IPS-15b (cell line): ENCODE results near the gene CTDSPL.

Source experiments
- H3K27me3 ChIP-seq: one replicate; pipeline ENCODE4 v1.6.1; 2013; ENCODE audit warnings: low read length; ENCODE audit not compliant: control insufficient read depth, insufficient read depth
- H3K36me3 ChIP-seq: one replicate; pipeline ENCODE4 v1.6.1; 2013; ENCODE audit warnings: low read length; ENCODE audit not compliant: control insufficient read depth, insufficient read depth
- H3K4me1 ChIP-seq: one replicate; pipeline ENCODE4 v1.6.1; 2013; ENCODE audit warnings: mild to moderate bottlenecking, low read length; ENCODE audit not compliant: control insufficient read depth, insufficient read depth
- H3K4me3 ChIP-seq: one replicate; pipeline ENCODE4 v1.5.1; 2013; ENCODE audit warnings: low read depth, low read length
- H3K9ac ChIP-seq: one replicate; pipeline ENCODE4 v1.6.1; 2013; ENCODE audit warnings: low read depth, mild to moderate bottlenecking, low read length
- H3K9me3 ChIP-seq: one replicate; pipeline ENCODE4 v1.6.1; 2013; ENCODE audit warnings: mild to moderate bottlenecking, low read length; ENCODE audit not compliant: control insufficient read depth, insufficient read depth

CTDSPL gene

DNA sequence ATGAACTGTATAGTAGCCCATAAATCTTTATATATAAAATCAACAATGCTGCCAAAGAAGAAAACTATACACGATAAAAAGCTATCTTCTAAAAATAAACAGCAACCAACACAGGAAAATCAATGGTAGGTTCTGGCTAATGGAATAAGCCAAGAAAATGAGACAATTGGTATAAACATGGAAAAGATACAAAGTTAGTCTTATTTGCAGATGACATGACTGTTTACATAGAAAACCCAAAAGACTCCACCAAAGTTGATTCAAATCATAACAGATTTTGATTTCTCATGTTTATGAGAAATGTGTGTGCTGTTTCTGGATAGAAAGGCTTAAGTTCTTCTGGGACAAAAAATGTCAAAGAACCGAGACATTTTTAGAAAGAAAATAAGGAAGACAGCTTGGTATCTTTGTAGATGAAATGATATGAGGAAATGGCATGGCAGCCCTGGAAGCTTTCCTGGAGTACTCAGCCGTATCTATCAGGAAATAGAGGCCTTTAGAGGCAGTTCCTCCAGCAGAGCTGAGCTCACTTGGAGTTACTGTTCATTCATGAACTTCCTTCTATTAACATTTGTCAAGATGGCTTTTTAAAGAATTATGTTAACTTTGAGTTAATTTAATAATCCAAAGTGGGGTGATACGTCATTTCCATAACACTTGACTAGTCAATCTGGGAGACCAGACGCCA is 92.2 kb downstream of the CTDSPL start:
- Histone ChIP-seq H3K36me3 (peaks cover 5% of the 10 kb centered on the region), H3K9ac (no peak overlapping the region), H3K9me3 (no peaks in the 10 kb centered on the region), H3K4me1 (peaks cover 4% of the 10 kb centered on the region), H3K27me3 (no peaks in the 10 kb centered on the region), H3K4me3 (no peak overlapping the region)

DNA sequence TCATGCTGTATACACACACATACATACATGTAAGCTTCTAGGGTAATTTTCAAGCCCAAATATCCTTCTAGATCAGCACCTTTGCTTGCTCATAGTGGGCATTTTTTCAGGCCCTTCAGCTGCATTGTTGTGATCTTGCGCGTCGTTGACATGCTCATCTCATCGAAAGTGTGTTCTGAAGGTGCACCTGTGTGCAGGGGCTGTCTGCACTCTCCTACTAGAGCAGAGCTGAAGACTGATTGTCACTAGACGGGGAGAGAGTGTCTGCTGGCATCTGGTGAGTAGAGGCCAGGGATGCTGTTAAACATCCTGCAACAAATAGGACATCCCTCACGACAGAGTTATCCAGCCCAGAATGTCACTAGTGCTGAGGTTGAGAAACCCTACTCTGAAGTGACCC is 93.2 kb downstream of the CTDSPL start:
- Histone ChIP-seq H3K4me3 (no peak overlapping the region), H3K36me3 (peaks cover 5% of the 10 kb centered on the region), H3K4me1 (peaks cover 4% of the 10 kb centered on the region), H3K9me3 (no peaks in the 10 kb centered on the region), H3K9ac (no peak overlapping the region), H3K27me3 (no peaks in the 10 kb centered on the region)

- Histone ChIP-seq H3K4me1 (peaks cover 4% of the 10 kb centered on the region), H3K9ac (no peak overlapping the region)
Observed at GRCh38 chr3:37955918-37956707, 94.4 kb downstream of the CTDSPL start.

GRCh38 chr3:37956723-37957538 is 95.3 kb downstream of the CTDSPL start:
- no peak overlapping the region for H3K4me3 ChIP-seq
- no peaks in the 10 kb centered on the region for H3K9me3 ChIP-seq
- H3K27me3 ChIP-seq: no peaks in the 10 kb centered on the region
- peaks cover 9% of the 10 kb centered on the region for H3K4me1 ChIP-seq
- H3K36me3 ChIP-seq: peaks cover 5% of the 10 kb centered on the region
- H3K9ac ChIP-seq: no peak overlapping the region

More at GRCh38 chr3:37955918-37956707, 94.4 kb downstream of the CTDSPL start:
- peaks cover 5% of the 10 kb centered on the region for H3K36me3 ChIP-seq
- no peak overlapping the region for H3K4me3 ChIP-seq
- no peaks in the 10 kb centered on the region for H3K9me3 ChIP-seq
- H3K27me3 ChIP-seq: no peaks in the 10 kb centered on the region

DNA sequence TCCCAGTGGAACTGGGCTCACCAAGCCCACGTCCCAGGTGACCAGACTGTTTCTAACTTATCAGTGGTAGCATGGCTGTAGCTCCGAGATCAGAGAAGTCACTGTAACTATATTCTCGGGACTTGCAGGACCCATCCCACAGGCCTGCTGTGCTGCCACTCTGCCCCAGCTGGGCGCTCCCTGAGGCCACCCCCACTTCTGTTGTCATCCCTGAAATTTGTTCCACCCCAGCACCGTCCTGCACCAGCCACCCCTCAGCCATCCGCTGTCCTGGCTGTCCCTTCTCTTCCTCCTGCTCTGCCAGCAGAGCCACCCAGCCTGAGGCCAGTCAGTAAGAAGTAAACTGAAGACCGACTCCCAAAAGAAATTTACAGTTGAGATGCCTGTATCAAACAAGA is 95.9 kb downstream of the CTDSPL start:
- H3K9me3 ChIP-seq: no peaks in the 10 kb centered on the region
- H3K4me3 ChIP-seq: no peak overlapping the region
- H3K4me1 ChIP-seq: peaks cover 15% of the 10 kb centered on the region
- peaks cover 5% of the 10 kb centered on the region for H3K36me3 ChIP-seq
- no peaks in the 10 kb centered on the region for H3K27me3 ChIP-seq
- H3K9ac ChIP-seq: no peak overlapping the region

DNA sequence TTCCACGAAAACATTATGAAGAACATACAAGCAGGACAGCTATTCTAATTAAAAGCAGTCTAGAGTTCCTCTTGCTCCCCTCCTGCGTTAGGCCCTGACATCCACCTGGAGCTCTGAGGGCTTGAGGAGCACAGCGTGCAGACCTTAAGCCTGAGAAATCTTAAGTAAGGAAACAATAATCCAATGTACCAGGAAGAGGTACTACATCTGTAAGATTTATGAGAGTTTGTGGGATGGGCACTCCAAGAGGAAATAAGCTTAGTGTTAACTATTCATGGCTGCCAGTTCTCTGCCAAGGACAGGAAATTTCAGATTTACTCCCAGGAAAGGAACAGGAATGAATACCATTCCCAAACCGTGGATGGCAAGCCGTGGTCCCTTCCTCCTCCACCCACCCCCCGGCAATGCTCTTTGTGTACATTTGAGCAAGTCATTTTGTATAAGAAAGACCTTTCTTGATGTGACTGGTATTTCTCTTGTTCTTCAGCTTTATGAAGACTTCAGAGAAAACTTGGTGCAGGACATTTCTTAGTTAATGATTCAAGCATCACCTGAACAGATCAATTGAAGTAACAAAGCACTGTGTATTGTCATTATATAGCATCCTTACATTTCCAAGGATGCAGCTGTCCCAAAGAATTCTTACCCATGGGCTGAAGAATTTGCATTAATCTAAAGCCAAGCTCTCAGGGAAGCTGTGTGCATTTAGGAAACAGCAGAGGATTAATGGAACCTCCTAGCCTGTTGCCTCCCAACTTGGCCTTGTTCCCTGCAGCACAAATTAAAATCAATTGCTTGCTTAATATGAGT is 100.1 kb downstream of the CTDSPL start:
- no peaks in the 10 kb centered on the region for H3K9me3 ChIP-seq
- H3K4me1 ChIP-seq: peaks cover 18% of the 10 kb centered on the region
- H3K4me3 ChIP-seq: no peak overlapping the region
- H3K36me3 ChIP-seq: no peaks in the 10 kb centered on the region
- H3K9ac ChIP-seq: no peak overlapping the region
- H3K27me3 ChIP-seq: no peaks in the 10 kb centered on the region

- Histone ChIP-seq H3K36me3 (no peaks in the 10 kb centered on the region), H3K9ac (no peak overlapping the region), H3K4me1 (peaks cover 18% of the 10 kb centered on the region), H3K4me3 (no peak overlapping the region), H3K9me3 (no peaks in the 10 kb centered on the region), H3K27me3 (no peaks in the 10 kb centered on the region)
Observed at GRCh38 chr3:37963016-37963415, 101.3 kb downstream of the CTDSPL start.

GRCh38 chr3:37963635-37964034 is 102.0 kb downstream of the CTDSPL start:
- Histone ChIP-seq H3K4me3 (no peak overlapping the region), H3K9me3 (no peaks in the 10 kb centered on the region), H3K4me1 (peaks cover 18% of the 10 kb centered on the region), H3K9ac (no peak overlapping the region), H3K27me3 (no peaks in the 10 kb centered on the region), H3K36me3 (no peaks in the 10 kb centered on the region)

DNA sequence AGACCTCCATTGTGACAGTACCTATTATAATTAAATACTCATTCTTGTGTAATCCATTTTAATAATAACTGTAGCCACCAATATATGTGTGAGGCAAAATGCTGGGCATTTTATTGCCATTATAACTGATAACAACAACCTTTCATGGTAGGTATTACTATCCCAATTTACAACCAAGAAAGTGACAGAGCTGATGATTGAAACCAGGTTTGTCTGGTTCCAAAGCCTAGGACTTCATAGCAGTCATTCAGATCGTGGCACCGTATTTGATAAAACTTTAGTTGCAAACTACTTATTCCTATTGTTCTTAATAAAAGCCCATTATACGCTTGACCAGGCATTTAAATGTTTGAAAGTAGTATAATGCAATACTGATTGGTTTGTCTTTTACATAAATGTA is 102.5 kb downstream of the CTDSPL start:
- Histone ChIP-seq H3K4me1 (peaks cover 18% of the 10 kb centered on the region), H3K27me3 (no peaks in the 10 kb centered on the region), H3K9ac (no peak overlapping the region), H3K4me3 (no peak overlapping the region), H3K9me3 (no peaks in the 10 kb centered on the region), H3K36me3 (no peaks in the 10 kb centered on the region)

- peaks cover 18% of the 10 kb centered on the region for H3K4me1 ChIP-seq
- H3K36me3 ChIP-seq: peaks cover 4% of the 10 kb centered on the region
- no peak overlapping the region for H3K4me3 ChIP-seq
- no peaks in the 10 kb centered on the region for H3K9me3 ChIP-seq
- no peaks in the 10 kb centered on the region for H3K27me3 ChIP-seq
- H3K9ac ChIP-seq: no peak overlapping the region
Observed at GRCh38 chr3:37964716-37965115, 103.0 kb downstream of the CTDSPL start.

DNA sequence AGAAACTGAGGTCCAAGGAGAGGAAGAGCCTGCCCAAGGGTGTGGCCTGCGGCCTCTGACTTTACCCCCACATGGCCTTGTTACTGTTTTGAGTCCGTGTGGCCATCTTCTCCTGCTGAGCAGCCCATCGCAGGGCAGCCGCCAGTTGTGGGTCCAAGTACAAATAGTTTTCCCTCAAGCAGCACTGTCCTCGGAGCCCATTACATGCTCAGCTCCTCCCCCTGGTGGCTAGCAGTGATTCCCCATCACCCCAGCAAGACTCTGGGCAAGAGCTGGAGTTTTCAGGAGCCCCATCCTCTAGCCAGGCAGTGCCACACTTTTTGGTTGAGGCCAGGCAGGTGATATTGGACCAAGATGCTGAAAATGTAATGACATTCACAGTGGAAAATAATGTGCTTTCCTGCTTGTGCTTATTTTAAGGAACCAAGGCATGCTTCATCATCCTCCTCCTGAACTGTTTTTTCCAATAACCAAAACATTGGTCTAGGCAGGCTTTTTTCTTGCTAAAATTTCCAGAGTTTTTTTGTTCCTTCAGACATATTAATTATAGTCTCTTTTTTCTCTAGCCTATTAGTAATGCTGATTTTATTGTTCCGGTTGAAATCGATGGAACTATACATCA is 105.7 kb downstream of the CTDSPL start:
- no peaks in the 10 kb centered on the region for H3K9me3 ChIP-seq
- no peak overlapping the region for H3K4me3 ChIP-seq
- H3K9ac ChIP-seq: no peak overlapping the region
- peaks cover 4% of the 10 kb centered on the region for H3K36me3 ChIP-seq
- no peaks in the 10 kb centered on the region for H3K27me3 ChIP-seq
- peaks cover 8% of the 10 kb centered on the region for H3K4me1 ChIP-seq
